ENCODE data around the gene SLC1A3.
"Not testable (repeated sequence)": the region's sequence is repeated elsewhere in the genome, so short reads cannot be mapped to it uniquely, and the experiment has no call there.

The SLC1A3 gene

DNA sequence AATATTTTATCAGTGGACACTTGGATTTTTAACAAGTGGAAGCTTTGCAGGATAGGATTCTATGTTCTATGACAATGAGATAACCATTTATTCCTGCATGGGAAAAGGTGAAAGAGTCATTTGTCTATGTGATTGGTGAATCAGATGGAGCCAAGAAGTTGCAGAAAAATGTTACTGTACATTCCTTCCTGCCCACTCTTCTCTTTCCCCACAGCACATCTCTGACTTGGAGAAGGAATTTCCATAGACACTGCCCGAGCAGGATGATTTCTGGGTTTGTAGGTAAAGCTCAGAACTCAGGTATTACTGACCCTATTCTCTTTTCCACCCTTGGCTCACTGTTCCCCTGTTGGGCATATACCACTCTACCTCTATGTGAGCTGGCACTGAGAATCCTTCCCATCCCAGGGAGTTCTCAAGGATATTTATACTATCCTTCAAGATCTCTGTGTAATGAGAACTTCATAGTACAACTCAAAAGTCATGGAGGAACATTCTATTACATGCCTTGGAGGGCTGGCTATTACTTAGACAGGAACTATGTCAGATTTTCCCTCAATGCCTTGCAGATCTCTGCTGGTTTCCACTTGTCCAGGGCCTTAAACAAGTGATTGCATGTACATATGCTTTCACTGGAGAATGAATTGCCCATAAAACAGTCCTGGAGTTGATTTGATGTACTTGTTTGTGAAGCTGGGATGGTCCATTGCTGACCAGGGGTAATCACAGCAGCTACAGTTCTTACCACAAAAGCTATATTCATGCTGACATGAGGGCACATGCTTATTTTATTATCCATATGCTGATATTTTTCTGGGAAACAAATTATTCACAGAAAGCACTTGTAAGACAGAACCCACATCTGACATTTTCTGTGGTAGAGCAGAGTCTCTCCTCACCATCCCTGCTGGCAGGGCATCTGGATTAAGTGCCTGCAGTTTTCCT lies 24.1 kb downstream of the SLC1A3 start:
- DNase-seq, result no peak

DNA sequence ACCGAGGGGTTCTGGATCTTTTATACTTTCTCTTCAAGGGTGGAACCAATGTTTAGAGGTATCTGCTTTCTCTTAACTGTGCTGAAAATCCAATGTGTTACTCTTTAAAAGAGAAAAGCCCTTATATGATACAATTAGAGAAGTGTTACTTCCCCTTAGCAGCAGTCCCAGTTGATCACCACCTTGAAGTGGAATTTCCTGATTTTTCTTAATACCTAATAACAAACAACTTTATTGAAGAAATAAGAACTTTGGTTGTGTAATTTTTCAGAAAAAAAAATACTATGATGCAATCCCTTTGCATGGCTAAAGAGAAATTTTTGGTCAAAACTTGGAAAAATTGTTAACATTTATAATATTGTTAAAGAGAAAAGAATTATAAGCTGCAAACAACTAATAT lies 24.7 kb downstream of the SLC1A3 start:
- no peak for DNase-seq

DNA sequence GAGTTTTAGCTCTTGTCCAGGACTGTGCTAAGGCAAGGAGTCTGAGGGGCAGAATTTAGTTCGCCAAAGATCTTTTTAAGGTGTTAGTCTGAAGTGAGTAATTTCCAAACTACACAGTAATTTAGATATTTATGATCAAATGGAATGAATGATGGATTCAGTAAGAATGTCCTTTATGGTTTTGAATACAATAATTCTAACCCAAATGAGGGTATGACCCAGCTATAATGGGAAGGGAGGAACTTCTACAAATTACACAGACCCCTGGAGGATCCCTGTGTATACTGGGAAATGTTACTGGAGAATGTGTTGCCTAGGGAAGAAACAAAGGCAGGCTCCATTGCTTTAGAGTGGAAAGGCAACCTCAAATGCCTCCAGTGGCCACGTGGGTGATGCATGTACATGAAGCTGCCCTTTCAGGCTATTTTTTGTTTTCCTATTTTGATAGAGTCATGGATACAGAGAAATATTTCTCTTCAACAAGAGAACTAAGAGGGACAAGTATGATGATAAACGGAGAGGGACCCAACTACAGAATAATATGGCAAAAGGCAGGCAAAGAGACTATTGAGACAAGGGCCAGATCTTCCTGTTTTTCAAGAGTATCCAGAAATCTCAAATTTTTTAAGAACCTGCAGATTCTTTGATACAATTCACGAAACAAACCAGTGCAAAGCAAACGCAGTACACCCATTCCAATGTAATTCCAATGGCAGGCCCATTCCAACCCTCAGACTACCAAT lies 25.4 kb downstream of the SLC1A3 start:
- no peak for DNase-seq

DNA sequence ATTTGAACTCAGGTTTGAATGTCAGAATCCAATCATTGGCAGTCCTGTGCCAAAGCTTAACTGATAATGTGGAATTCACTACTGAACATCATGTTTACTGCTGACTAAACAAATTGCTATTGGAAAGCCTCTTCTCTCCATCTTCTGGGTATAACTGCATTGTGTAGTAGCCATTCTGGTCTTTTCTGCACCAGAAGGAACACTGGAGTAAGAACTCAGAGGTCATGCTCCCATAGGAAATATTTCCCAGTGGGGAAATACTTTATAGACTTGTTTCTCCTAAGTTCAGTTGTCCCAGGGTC lies 25.9 kb downstream of the SLC1A3 start:
- no peak for DNase-seq

DNA sequence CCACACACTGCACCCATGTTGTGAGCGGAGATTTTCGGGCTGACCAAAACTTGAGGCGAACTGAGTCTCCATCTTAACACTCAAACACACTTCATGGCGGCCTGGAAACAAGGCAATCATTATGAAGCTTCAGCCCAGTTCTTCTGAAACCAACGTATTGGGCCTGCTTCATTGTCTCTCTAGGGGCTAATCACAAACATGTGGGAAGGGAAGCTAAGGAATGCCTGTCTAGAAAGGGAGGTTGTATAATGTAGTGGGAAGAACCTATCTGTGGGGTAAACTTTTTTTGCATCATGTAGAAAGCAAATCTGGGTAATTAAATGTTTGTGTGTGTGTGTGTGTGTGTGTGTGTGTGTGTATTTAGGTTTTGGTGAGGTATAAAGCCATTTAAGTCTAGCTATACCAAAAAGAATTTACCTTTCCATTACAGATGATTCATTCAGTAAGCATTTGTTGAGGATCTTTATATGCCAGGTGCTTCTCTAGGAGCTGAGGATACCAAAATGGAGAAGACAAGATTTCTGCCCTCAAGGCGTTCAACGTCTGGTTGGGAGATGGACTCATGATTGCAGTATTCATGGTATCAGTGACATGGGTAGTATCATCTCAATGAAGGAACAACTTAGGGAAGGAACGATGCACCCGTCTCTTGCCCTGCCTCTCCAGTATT lies 29.4 kb downstream of the SLC1A3 start:
- DNase-seq, result no peak

DNA sequence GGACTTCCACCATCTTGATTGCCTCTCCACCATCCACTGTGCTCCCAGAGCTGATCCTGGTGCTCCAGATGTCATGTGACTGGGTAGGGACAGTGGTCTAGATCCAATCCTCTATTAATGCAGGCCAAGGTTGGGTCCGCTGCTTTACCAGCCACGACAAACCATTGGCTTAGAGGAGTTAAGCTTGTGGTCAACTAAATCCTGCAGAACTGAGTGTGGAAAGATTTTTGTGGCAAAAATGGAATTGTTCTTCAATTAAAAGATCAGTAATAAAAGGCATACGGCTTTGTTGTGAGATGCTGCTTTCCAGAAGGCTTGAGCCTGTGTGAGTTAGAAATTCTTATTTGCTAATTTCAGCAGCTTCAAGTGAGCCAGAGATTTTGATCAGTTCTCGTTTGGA lies 30.7 kb downstream of the SLC1A3 start:
- no peak for DNase-seq

DNA sequence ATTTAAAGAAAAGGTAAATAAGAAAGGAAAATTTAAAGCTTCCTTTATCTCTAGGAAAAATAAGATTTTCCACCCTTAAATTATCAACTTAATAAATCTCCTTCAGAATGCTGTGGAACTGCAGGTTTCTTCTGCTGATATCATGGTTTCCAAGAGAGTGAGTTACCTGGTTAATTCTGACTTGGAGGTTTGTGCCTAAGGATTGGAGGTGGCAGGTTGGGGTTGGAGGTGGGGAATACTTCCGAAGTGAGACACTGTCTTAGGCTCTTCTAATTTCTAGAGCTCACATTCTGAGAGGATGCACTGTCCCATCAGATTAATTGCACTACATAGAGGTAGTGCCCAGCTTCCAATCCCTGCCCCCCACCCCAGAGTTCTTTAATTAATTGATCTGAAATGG lies 31.1 kb downstream of the SLC1A3 start:
- no peak for DNase-seq

DNA sequence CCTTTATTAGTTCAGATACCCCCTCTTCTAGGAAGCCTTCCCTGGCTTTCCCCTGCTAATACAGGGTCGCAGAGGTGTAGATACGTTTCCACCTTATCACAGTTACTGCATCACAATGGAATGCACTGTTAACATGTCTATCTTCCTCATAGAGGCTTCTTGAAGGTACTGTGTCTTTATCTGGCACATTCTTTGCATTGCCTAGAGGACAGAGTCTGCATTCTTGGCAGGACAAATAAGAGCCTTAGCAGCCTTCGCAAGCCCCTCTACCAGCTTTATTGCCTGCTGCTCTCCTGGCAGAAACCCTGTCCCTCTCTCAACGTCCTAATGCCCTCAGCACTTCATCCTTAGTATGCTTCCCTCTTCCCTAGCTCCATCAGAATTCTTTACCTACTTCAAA lies 31.6 kb downstream of the SLC1A3 start:
- no peak for DNase-seq

DNA sequence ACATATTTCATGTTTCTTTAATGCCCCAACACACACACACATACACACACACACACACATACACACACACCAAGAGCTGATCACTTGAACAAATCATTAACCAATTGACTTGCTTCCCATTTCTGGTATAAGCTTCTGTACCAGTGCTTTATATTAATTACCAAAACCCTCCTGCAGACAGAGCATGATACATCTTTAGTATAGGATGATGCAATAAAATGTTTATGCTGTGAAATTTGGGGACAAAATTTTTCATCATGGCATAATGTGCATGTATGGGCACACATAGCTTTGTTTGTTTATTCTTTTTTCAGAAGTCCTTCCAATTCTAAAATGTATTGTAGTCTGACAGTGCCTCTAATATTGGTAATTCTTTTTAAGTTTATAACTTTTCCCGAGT lies 34.5 kb downstream of the SLC1A3 start:
- no peak for DNase-seq

DNA sequence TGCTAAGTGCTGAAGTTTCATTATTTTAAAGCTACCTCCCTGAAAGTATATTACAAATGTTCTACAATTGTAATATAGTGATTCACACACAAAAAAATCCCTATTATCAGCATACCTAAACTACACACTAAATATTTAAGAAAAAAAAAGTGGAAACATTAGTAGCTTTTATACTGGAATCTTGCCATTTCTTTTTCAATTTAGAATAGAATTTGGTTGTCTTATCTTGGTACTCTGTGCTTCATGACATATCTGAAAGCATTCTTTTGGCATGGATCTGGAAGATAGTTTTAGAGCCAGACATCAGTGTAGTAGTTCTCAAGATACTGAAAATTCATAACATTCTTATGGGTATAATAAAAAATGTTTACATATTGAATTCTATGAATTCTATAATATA lies 35.0 kb downstream of the SLC1A3 start:
- DNase-seq, result no peak

DNA sequence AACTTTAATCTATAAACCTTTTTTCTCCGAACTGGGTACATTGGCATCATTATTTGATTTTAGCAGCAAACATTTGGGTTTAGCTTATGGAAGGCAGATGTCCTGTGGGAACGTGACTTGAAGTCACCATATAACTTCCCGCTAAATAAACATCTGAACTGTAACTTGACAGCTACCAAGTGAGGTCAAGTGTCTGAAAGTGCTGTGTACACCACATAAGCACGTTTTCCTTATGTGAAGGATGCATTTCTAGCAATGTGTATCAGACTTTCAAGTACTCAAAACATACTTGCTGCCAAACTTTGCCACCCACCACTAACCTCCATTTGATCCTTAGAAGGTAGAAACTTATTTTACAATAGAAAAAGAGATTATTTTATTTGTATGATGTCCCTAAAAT lies 35.7 kb downstream of the SLC1A3 start:
- DNase-seq, result no peak

DNA sequence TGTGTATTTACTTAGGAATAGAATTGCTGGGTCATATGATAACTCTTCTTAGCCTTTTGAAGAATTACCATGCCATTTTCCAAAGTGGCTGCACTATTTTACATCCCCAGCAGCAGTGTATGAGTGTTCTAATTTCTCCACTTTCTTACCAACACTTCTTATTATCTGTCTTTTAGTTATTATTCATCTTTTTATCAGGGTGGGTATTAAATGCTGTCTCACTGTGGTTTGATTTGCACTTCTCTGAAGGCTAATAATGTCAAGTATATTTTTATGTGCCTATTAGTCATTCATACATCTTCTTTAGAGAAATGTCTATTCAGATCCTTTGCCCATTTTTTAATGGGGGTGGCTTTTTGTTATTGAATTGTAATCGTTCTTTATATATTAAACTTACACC lies 36.8 kb downstream of the SLC1A3 start:
- no peak for DNase-seq

DNA sequence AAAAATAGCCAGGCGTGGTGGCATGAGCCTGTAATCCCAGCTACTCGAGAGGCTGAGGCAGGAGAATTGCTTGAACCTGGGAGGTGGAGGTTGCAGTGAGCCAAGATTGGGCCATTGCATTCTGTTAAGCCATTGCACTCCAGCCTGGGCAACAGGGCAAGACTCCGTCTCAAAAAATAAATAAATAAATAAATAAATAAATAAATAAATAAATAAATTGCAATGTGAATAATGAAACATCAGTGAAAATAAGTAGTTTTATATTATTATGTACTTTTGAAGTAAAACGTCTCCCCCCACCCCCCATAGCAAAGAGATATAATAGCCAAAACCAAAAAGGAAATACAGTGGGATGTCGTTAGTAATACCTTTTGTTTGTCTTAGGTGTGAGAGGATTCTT lies 37.4 kb downstream of the SLC1A3 start:
- DNase-seq, result not testable (repeated sequence)

DNA sequence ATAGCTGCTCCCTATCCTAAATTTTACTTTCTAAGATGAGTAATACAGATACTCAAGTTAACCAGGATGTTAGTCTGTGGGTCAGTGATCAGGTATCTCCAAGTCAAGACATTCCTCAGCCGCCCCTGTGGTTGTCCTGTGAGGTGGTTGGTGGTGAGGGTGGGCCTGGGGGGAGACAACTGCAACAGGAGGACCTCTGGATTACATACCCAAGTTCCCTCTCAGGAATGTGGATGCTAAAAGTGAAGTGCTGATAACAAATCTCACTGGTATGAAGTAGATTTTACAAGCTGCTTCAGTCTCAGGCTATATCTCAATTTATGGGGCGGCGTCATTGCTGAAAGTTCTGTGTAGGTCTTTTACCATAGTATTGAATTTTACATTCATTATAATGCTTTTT lies 38.3 kb downstream of the SLC1A3 start:
- DNase-seq, result no peak

DNA sequence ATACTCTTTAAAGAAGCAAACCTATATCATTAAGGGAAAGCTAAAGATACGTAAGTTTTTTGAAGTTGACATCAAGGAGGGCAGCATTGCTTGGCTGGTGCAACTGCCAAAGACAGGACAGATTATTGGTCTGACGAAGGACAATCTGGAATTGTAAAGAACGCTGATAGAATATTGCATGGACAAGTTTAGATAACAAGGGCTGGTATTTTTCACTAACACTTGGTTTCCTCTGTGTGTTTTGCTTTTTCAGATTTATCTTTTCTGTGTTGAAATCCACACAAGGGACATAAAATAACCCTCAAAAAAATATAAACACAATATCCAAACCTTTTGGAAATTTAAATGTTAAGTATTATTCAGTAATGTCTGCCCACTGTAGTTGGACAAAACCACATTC lies 39.7 kb downstream of the SLC1A3 start:
- DNase-seq, result no peak

DNA sequence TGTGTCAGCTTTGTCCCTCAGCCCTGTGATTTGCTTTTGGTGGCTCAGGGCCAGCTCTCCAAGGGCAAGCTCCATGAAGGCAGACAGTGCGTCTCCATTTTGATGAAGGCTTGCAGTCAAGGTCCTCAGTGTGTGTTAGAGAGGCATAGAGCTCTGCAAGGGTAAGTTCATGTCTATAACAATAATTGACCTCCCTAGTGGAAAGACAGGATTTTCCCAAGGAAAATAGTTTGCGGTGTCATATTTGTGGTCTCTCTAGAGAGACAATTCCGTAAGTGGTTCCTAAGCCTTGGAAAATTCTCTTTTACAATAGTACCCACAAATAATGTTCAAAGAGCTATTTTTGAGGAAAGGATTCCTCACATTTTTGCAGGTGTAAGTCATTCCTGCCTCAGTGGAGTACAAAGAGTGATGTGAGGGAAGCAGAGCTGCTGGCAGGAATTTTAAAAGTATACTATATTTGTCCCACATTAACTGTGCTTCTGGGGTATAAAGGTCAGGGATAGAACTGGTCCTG lies 40.2 kb downstream of the SLC1A3 start:
- DNase-seq, result no peak

DNA sequence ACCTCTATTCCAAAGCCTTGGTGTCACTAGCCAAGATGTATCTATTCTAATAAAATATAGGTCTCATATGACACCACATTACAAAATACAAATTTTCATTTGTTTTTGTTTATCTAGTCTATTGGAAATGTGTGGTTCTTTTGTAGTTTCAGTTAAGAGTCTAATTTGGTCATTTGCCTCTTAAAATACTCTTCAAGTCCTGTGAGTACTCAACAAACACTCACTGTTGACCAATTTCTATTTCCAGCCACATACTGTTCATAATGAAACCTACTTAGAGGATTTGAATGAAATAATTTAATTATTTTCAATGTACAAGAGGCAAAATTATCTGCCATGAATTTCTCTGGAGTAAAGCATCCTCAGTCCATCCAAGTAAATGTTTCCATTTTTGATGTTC lies 40.6 kb downstream of the SLC1A3 start:
- no peak for DNase-seq

DNA sequence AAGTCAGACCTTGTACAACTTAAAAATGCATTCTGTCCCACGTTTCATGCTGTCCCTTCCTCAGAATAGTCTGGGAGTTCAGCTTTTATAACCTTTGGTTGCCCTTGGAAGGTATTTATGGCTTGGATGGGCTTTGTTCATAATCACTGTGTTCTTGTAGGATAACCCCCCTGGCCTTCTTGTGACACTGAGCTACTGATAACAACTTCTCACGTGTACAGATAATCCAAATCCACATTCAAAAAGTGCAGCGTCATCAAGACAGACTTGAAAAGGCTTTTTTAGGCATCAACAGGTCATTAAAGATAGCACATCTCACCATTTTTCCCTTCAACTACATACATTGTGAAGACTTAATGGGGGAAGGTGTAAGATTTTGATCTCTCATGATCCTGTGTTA lies 42.0 kb downstream of the SLC1A3 start:
- no peak for DNase-seq

DNA sequence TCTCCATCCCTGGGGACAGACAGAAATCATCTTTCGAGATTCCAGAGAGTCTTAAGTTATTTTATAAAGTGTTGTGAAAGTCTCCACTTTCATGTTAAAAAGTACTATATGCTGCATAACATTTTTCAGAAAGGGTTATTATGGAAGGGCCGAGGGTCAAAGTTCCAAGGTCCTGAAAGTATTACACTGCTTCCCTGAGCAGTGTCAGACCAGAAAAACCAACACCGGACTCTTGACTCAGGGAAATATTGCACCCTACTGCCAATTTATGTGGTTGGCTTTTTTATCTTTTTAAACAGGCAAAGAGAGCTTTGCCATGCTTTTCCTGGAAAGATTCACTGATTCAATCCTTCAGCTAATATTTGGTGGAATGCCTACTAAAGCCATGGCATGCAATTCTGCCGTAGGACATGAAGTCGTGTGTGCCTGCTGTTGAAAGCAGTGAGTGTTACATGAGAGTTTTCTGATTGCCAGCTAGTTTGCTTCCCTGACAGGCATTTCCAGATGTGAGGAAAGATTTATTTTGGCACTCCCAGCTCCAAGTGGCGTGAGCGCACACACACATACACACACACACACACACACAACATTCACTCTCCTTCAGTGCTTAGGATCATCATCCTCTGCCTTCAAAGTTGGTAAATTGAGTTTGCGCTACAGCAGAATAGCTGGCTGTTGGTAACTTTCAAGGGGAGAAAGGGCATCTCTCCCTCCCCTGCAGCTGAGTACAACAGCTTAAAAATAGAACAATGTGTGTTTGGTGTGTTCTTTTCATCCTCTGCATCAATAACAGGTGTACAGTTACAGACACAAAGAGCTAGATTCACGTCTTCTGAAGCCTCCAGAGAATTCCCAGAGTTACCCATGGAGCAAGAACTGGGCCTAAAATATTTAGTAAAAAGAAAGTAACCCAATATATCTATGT lies 45.6 kb downstream of the SLC1A3 start:
- DNase-seq, result peak in 1 of 58 donors; percentile 19

DNA sequence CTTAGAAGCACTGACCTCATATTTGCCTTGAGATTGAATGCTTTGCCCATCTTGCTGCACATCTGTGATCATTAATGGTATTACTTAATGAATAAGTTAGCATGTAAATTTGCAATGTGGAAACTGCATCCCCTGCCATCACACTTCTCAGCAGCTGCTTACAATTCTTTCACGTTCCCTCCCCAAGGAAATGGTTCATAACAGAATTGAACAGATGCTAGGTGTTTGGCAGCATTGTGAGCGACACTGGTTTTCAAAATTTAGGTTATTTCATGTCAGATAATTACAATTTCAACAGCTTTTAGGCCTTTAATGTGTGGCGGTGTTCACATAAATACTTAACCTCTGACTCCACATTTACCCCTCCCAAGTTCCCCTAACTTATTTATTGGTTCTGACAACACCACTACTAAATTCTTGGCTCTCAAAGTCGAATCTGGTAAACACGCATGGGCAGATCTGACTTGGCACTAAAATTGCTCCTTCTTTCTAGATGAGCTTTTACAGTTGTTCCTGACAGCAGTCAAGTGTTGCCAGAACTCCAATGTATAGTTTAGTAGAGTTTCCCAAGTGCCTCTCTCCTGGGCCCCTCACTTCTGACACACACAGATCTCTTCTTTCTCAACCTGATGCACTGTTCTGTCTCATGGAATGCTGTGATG lies 46.8 kb downstream of the SLC1A3 start:
- DNase-seq, result no peak
